SK-N-SH (cell line): ENCODE results near the gene TFG.

Experiments used
- JUND ChIP-seq: IDR thresholded peaks from 2 replicates; pipeline ENCODE4 v1.4.0; 2012
- TCF12 ChIP-seq: IDR thresholded peaks from 2 replicates; pipeline ENCODE4 v1.4.0; 2012
- TF ChIP-seq, protein P1 (sequence below): fragments of 200-600 bp; sonication (generic); IDR thresholded peaks from 2 replicates; pipeline ENCODE4 v1.6.1; 2017; ENCODE audit warnings: antibody characterized with exemption, mild to moderate bottlenecking, moderate library complexity

DNA sequence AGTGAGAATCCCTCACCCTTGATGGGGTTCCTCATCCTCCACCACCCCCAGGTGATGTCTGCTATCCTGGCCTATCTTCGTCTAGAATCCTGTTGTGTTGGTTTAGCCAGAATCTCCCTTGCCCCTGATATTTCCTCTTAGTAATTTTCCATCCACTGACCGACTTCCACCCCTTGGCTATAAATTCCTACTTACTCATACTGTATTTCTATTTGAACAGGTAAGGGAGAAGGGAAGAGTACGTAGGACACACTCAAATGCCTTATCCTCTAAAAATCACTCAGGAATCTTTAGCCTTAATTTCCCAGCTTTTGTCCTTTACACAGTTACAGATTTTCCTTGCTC lies 678 bp upstream of the TFG start:
- TF ChIP-seq, protein P1, sequence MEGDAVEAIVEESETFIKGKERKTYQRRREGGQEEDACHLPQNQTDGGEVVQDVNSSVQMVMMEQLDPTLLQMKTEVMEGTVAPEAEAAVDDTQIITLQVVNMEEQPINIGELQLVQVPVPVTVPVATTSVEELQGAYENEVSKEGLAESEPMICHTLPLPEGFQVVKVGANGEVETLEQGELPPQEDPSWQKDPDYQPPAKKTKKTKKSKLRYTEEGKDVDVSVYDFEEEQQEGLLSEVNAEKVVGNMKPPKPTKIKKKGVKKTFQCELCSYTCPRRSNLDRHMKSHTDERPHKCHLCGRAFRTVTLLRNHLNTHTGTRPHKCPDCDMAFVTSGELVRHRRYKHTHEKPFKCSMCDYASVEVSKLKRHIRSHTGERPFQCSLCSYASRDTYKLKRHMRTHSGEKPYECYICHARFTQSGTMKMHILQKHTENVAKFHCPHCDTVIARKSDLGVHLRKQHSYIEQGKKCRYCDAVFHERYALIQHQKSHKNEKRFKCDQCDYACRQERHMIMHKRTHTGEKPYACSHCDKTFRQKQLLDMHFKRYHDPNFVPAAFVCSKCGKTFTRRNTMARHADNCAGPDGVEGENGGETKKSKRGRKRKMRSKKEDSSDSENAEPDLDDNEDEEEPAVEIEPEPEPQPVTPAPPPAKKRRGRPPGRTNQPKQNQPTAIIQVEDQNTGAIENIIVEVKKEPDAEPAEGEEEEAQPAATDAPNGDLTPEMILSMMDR, result no peak
- TF ChIP-seq TCF12 (no peak), JUND (no peak)
